Measurements from ENCODE around the gene MTMR4. TPM values are rescaled to one million over a fixed set of nuclear protein-coding genes. Genes with fewer than 3 reads are reported as not detected.

The MTMR4 gene
- total RNA-seq, 1 donor from 2014 or later: 73.1 TPM

- DNase-seq (ENCODE audit: low read depth): no peak
- TF ChIP-seq, protein P1, sequence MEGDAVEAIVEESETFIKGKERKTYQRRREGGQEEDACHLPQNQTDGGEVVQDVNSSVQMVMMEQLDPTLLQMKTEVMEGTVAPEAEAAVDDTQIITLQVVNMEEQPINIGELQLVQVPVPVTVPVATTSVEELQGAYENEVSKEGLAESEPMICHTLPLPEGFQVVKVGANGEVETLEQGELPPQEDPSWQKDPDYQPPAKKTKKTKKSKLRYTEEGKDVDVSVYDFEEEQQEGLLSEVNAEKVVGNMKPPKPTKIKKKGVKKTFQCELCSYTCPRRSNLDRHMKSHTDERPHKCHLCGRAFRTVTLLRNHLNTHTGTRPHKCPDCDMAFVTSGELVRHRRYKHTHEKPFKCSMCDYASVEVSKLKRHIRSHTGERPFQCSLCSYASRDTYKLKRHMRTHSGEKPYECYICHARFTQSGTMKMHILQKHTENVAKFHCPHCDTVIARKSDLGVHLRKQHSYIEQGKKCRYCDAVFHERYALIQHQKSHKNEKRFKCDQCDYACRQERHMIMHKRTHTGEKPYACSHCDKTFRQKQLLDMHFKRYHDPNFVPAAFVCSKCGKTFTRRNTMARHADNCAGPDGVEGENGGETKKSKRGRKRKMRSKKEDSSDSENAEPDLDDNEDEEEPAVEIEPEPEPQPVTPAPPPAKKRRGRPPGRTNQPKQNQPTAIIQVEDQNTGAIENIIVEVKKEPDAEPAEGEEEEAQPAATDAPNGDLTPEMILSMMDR (conservative IDR thresholded peaks at IDR 0.05; ENCODE audit: low read depth, low read length): no peak
These were observed 34.3 kb downstream of the MTMR4 start for GRCh38 chr17:58480090-58480489.

DNA sequence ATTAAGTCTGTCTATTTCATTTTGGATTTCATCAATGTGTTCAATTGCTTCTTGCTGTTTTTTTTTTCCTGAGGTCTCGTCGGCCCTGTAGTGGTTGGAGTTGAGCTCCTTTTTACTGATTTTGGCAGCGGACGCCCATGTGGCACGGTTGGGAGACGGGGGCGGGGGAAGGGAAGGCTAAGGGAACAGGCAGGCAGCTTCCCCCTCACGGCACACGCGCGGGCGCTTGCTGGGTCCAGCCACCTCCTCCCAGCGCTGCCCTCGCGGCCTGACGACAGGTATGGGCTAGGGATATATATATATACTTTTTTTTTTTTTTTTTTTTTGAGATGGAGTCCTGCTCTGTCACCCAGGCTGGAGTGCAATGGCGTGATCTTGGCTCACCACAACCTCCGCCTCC, 37.6 kb downstream of the MTMR4 start:
- H3K4me3 ChIP-seq (ENCODE audit: low read depth, low read length): no peak overlapping the region
- no peak for DNase-seq (ENCODE audit: low read depth)
- TF ChIP-seq, protein P1 (conservative IDR thresholded peaks at IDR 0.05; ENCODE audit: low read depth, low read length): no peak

More at GRCh38 chr17:58480090-58480489, 34.3 kb downstream of the MTMR4 start:
- no peak overlapping the region for H3K4me3 ChIP-seq (ENCODE audit: low read depth, low read length)

GRCh38 chr17:58475985-58476384, 38.5 kb downstream of the MTMR4 start:
- no peak for DNase-seq (ENCODE audit: low read depth)
- no peak overlapping the region for H3K4me3 ChIP-seq (ENCODE audit: low read depth, low read length)
- TF ChIP-seq, protein P1 (conservative IDR thresholded peaks at IDR 0.05; ENCODE audit: low read depth, low read length): no peak

DNA sequence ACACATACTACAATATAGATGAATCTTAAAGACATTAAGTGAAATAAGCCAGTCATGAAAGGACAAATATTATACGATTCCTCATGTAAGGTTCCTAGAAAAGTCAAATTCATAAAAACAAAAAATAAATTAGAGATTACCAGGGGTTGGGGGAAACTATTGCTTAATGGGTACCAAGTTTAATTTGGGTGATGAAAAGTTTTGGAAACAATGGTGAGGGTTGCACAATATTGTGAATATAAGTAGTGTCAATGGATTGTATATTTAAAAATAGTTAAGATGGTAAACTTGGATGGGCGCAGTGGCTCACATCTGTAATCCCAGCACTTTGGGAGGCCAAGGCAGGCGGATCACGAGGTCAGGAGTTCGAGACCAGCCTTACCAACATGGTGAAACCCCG, 44.1 kb downstream of the MTMR4 start:
- no peak for DNase-seq (ENCODE audit: low read depth)
- no peak overlapping the region for H3K4me3 ChIP-seq (ENCODE audit: low read depth, low read length)
- TF ChIP-seq, protein P1 (conservative IDR thresholded peaks at IDR 0.05; ENCODE audit: low read depth, low read length): no peak

DNA sequence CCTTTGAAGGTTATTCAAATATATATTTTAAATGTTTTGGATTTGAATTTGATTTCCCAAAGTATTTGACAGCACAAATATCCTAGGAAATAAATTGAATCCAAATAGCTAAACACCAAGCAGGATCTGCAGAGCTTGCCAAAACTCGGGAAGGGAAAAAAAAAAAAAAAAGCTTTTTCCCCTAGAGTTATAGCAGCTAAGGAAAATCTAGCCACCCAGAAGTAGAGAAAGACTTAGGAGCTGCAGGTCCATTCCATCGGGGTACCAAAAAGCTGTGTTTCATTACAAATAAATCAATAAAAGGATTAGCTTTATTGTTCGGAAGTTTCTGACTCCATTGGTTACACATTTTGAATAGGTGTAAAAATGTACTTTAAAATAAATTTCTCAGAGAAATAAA, 45.5 kb downstream of the MTMR4 start:
- DNase-seq (ENCODE audit: low read depth): no peak
- no peak overlapping the region for H3K4me3 ChIP-seq (ENCODE audit: low read depth, low read length)
- TF ChIP-seq, protein P1 (conservative IDR thresholded peaks at IDR 0.05; ENCODE audit: low read depth, low read length): no peak

DNA sequence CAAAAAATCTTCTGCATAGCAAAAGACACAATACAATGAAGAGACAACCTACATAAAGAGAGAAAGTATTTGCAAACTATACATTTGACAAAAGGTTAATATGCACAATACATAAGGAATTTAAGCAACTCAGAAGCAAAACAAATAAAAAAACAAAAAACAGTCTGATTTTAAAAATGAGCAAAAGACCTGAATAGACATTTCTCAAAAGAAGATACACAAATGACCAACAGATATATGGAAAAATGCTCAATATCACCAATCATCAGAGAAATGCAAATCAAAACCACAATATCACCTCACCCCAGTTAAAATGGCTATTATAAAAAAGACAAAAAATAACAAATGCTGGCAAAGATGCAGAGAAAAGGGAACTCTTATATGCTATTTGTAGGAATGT, 58.9 kb downstream of the MTMR4 start:
- TF ChIP-seq, protein P1 (conservative IDR thresholded peaks at IDR 0.05; ENCODE audit: low read depth, low read length): no peak
- no peak overlapping the region for H3K4me3 ChIP-seq (ENCODE audit: low read depth, low read length)

GRCh38 chr17:58452738-58453137, 61.7 kb downstream of the MTMR4 start:
- TF ChIP-seq, protein P1 (conservative IDR thresholded peaks at IDR 0.05; ENCODE audit: low read depth, low read length): no peak
- no peak overlapping the region for H3K4me3 ChIP-seq (ENCODE audit: low read depth, low read length)
- no peak for DNase-seq (ENCODE audit: low read depth)

More for the DNA sequence above, 58.9 kb downstream of the MTMR4 start:
- no peak for DNase-seq (ENCODE audit: low read depth)

Data from epithelial cell of proximal tubule (primary cell).